Measurements from ENCODE around the gene ALLC. TPM values are rescaled to one million over a fixed set of nuclear protein-coding genes. Genes with fewer than 3 reads are reported as not detected.

ALLC gene
- total and polyA plus RNA-seq, 2 experiments from 2014 or later: not detected

DNA sequence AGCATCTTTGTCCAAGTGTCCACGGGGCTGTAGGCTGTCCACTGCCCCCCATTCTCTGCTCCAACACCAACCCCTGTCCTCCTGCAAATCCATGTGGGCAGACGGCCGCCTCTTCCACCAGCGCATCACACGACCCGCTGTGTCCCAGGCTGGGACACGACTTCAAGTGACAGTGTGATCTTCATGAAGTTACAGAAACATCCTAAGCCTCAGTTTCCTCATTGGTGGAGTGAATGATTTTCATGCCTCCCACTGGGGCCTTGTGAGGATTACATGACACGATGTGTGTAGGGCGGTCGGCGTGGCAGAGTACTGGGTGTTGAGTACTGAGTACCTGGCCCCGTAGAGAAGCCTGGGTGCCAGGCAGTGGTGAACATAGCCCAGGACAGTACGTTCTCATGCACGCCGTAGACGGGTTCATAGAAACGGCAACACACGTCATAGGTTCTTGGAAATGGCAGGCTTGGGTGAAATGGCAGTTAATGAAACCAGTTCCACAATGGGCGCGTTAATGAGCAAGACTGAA lies 9.3 kb upstream of the ALLC start:
- Histone ChIP-seq H3K4me3 (no peak overlapping the region), H3K27me3 (ENCODE audit: insufficient read depth) (0 out of 2 replicates have a peak, but pooled peaks cover 4% of the 10 kb centered on the region), H3K4me1 (ENCODE audit: insufficient read depth) (no peaks in the 10 kb centered on the region; the same call in 1 of the 2 replicates), H3F3A (replicated peaks; ENCODE audit: low read depth) (0 out of 2 replicates have a peak, but pooled peaks cover 5% of the 10 kb centered on the region), H2AFZ (no peak overlapping the region), H3K4me2 (no peak overlapping the region), H4K20me1 (replicated peaks; ENCODE audit: insufficient read depth) (no peaks in the 10 kb centered on the region), H3K79me2 (replicated peaks; ENCODE audit: insufficient read depth) (no peaks in the 10 kb centered on the region), H3K9me2 (ENCODE audit: insufficient read depth) (no peaks in the 10 kb centered on the region), H3K27ac (ENCODE audit: low read depth) (no peak overlapping the region), H3K36me3 (ENCODE audit: insufficient read depth) (no peaks in the 10 kb centered on the region)
- peaks cover 15% of the 10 kb centered on the region for H3K27me3 Mint-ChIP-seq (ENCODE audit: insufficient read depth, low read depth, poor library complexity)
- no peak overlapping the region for H3K27ac Mint-ChIP-seq
- H3K4me3 Mint-ChIP-seq: no peak overlapping the region
- H3K36me3 Mint-ChIP-seq (ENCODE audit: low read depth): no peaks in the 10 kb centered on the region; the same call in 1 of the 3 replicates
- DNase-seq (ENCODE audit: low spot score) (no peak), ATAC-seq (no peak)
- TF ChIP-seq POLR2AphosphoS5 (IDR thresholded peaks at IDR 0.05; ENCODE audit: low read depth) (no peak), ZNF331 (CRISPR knock-in tag; IDR thresholded peaks at IDR 0.05; ENCODE audit: low read depth) (no peak), ZNF462 (CRISPR knock-in tag; IDR thresholded peaks at IDR 0.05) (no peak), ZNF114 (CRISPR knock-in tag; IDR thresholded peaks at IDR 0.05) (no peak), JUNB (IDR thresholded peaks at IDR 0.05; ENCODE audit: unreplicated experiment) (no peak), EZH2phosphoT487 (IDR thresholded peaks at IDR 0.05; ENCODE audit: unreplicated experiment) (no peak), STAT1 (IDR thresholded peaks at IDR 0.05; ENCODE audit: unreplicated experiment) (no peak), EZH2 (IDR thresholded peaks at IDR 0.05; ENCODE audit: low read depth, unreplicated experiment) (no peak), NANOG (IDR thresholded peaks at IDR 0.05; ENCODE audit: borderline replicate concordance) (no peak), CREB1 (CRISPR knock-in tag; IDR thresholded peaks at IDR 0.05; ENCODE audit: low read depth) (no peak)
- TF ChIP-seq, protein P1, sequence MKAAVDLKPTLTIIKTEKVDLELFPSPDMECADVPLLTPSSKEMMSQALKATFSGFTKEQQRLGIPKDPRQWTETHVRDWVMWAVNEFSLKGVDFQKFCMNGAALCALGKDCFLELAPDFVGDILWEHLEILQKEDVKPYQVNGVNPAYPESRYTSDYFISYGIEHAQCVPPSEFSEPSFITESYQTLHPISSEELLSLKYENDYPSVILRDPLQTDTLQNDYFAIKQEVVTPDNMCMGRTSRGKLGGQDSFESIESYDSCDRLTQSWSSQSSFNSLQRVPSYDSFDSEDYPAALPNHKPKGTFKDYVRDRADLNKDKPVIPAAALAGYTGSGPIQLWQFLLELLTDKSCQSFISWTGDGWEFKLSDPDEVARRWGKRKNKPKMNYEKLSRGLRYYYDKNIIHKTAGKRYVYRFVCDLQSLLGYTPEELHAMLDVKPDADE (IDR thresholded peaks at IDR 0.05): no peak
- TF ChIP-seq, protein P2, sequence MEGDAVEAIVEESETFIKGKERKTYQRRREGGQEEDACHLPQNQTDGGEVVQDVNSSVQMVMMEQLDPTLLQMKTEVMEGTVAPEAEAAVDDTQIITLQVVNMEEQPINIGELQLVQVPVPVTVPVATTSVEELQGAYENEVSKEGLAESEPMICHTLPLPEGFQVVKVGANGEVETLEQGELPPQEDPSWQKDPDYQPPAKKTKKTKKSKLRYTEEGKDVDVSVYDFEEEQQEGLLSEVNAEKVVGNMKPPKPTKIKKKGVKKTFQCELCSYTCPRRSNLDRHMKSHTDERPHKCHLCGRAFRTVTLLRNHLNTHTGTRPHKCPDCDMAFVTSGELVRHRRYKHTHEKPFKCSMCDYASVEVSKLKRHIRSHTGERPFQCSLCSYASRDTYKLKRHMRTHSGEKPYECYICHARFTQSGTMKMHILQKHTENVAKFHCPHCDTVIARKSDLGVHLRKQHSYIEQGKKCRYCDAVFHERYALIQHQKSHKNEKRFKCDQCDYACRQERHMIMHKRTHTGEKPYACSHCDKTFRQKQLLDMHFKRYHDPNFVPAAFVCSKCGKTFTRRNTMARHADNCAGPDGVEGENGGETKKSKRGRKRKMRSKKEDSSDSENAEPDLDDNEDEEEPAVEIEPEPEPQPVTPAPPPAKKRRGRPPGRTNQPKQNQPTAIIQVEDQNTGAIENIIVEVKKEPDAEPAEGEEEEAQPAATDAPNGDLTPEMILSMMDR (conservative IDR thresholded peaks at IDR 0.05; ENCODE audit: low read depth in 2 of 2): no peak
- TF ChIP-seq, protein P3, sequence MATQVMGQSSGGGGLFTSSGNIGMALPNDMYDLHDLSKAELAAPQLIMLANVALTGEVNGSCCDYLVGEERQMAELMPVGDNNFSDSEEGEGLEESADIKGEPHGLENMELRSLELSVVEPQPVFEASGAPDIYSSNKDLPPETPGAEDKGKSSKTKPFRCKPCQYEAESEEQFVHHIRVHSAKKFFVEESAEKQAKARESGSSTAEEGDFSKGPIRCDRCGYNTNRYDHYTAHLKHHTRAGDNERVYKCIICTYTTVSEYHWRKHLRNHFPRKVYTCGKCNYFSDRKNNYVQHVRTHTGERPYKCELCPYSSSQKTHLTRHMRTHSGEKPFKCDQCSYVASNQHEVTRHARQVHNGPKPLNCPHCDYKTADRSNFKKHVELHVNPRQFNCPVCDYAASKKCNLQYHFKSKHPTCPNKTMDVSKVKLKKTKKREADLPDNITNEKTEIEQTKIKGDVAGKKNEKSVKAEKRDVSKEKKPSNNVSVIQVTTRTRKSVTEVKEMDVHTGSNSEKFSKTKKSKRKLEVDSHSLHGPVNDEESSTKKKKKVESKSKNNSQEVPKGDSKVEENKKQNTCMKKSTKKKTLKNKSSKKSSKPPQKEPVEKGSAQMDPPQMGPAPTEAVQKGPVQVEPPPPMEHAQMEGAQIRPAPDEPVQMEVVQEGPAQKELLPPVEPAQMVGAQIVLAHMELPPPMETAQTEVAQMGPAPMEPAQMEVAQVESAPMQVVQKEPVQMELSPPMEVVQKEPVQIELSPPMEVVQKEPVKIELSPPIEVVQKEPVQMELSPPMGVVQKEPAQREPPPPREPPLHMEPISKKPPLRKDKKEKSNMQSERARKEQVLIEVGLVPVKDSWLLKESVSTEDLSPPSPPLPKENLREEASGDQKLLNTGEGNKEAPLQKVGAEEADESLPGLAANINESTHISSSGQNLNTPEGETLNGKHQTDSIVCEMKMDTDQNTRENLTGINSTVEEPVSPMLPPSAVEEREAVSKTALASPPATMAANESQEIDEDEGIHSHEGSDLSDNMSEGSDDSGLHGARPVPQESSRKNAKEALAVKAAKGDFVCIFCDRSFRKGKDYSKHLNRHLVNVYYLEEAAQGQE (IDR thresholded peaks at IDR 0.05; ENCODE audit: unreplicated experiment): no peak
- H3K9me3 Mint-ChIP-seq: peaks cover under 1% of the 10 kb centered on the region; the same call in 2 of the 3 replicates
- peaks cover 10% of the 10 kb centered on the region for H3K4me1 Mint-ChIP-seq

All from GM23338 (cell line).